Measurements from ENCODE around the gene MYRF. TPM values are rescaled to one million over a fixed set of nuclear protein-coding genes. Genes with fewer than 3 reads are reported as not detected.

Gene MYRF
- total and polyA plus RNA-seq, 2 of the 13 experiments (the other 11 are each of a cell fraction or from before 2014, with no cell fraction given) = 10.2 to 25.9 TPM

- TF ChIP-seq ZSCAN21 (CRISPR knock-in tag; IDR thresholded peaks at IDR 0.05; ENCODE audit: borderline replicate concordance) (0 out of 2 replicates have a peak, but pooled peaks have one; percentile 30), ZNF513 (CRISPR knock-in tag; conservative IDR thresholded peaks at IDR 0.05) (no peak), ZNF382 (CRISPR knock-in tag; IDR thresholded peaks at IDR 0.05; ENCODE audit: borderline replicate concordance) (no peak), ZUFSP (CRISPR knock-in tag; IDR thresholded peaks at IDR 0.05; ENCODE audit: borderline replicate concordance) (no peak), NR2C2 (CRISPR knock-in tag; IDR thresholded peaks at IDR 0.05; ENCODE audit: borderline replicate concordance) (no peak), KDM3A (CRISPR knock-in tag; IDR thresholded peaks at IDR 0.05; ENCODE audit: low read depth) (0 out of 2 replicates have a peak, but pooled peaks have one; percentile 4), MAF1 (CRISPR knock-in tag; IDR thresholded peaks at IDR 0.05; ENCODE audit: borderline replicate concordance) (no peak), ZNF276 (CRISPR knock-in tag; IDR thresholded peaks at IDR 0.05; ENCODE audit: low read depth) (no peak), HNRNPLL (IDR thresholded peaks at IDR 0.05; ENCODE audit: low read depth, low read length, poor library complexity, severe bottlenecking) (peak; percentile 14), DMTF1 (CRISPR knock-in tag; IDR thresholded peaks at IDR 0.05) (no peak), TCF7L2 (IDR thresholded peaks at IDR 0.05; ENCODE audit: low read depth, low read length) (no peak)
Measured at GRCh38 chr11:61756147-61756451, 3.7 kb downstream of the MYRF start (continued).

Data from HepG2 (cell line).